ENCODE data around the gene OPRL1. TPM values are rescaled to one million over a fixed set of nuclear protein-coding genes. Genes with fewer than 3 reads are reported as not detected.

Gene OPRL1
- total RNA-seq, 1 experiment from 2014 or later: 0.33 TPM

GRCh38 chr20:64082820-64083377 is 3.0 kb downstream of the OPRL1 start:
- Mint-ChIP-seq H3K4me1 (ENCODE audit: low read depth, unreplicated experiment) (peaks cover 30% of the 10 kb centered on the region), H3K9me3 (ENCODE audit: low read depth, unreplicated experiment) (no peaks in the 10 kb centered on the region), H3K27me3 (ENCODE audit: unreplicated experiment) (peaks cover 79% of the 10 kb centered on the region), H3K36me3 (ENCODE audit: insufficient read depth, unreplicated experiment) (peaks cover 45% of the 10 kb centered on the region), H3K27ac (ENCODE audit: unreplicated experiment) (no peak overlapping the region), H3K4me3 (ENCODE audit: low read depth, unreplicated experiment) (peak overlapping the region; percentile 74)
- BruUV-seq (replicated peaks): no TSS peak
- CTCF ChIA-PET: interaction anchor here (0.6 to 1.9 kb wide), 9 partner anchors 9 to 44 kb away, joined by 3 to 11 read pairs (median 5); partner anchors contain the start of gene TCEA2
- TF ChIP-seq, protein P1, sequence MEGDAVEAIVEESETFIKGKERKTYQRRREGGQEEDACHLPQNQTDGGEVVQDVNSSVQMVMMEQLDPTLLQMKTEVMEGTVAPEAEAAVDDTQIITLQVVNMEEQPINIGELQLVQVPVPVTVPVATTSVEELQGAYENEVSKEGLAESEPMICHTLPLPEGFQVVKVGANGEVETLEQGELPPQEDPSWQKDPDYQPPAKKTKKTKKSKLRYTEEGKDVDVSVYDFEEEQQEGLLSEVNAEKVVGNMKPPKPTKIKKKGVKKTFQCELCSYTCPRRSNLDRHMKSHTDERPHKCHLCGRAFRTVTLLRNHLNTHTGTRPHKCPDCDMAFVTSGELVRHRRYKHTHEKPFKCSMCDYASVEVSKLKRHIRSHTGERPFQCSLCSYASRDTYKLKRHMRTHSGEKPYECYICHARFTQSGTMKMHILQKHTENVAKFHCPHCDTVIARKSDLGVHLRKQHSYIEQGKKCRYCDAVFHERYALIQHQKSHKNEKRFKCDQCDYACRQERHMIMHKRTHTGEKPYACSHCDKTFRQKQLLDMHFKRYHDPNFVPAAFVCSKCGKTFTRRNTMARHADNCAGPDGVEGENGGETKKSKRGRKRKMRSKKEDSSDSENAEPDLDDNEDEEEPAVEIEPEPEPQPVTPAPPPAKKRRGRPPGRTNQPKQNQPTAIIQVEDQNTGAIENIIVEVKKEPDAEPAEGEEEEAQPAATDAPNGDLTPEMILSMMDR (IDR thresholded peaks at IDR 0.05; ENCODE audit: unreplicated experiment): no peak
- no peak for DNase-seq
- intact Hi-C loops (cut with micrococcal nuclease; ENCODE audit: unreplicated experiment): loop anchor here (5.0 kb wide), 1 partner anchor 39 kb away; no protein-coding TSS in a partner anchor

DNA sequence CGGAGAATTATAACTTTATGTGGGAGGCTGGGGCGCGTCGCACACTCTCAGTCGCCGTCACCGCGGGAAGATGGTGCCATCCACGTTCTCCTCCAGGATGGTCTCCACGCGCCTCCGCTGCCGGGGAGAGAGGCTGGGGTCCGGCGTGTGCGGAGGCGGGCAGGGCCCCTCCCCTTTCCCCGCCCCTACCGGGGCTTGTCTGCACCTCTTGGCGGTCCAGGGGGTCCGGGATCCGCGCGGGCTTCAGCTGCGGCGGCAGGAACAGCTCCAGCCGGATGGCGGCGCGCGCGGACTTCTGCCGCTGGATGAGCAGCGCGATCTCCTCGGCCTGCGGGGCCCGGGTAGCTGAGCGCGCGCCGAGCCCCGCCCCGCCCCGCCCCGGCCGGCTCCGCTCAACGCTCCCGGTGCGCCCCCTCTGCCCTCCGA is 3.5 kb downstream of the OPRL1 start:
- H3K4me1 Mint-ChIP-seq (ENCODE audit: low read depth, unreplicated experiment): peaks cover 25% of the 10 kb centered on the region
- TF ChIP-seq, protein P1 (IDR thresholded peaks at IDR 0.05; ENCODE audit: unreplicated experiment): peak; percentile 73
- no peak overlapping the region for H3K27ac Mint-ChIP-seq (ENCODE audit: unreplicated experiment)
- peaks cover 42% of the 10 kb centered on the region for H3K36me3 Mint-ChIP-seq (ENCODE audit: insufficient read depth, unreplicated experiment)
- intact Hi-C loops (cut with micrococcal nuclease; ENCODE audit: unreplicated experiment): loop anchor here (5.0 kb wide), 1 partner anchor 39 kb away; no protein-coding TSS in a partner anchor
- peak overlapping the region; percentile 74 for H3K4me3 Mint-ChIP-seq (ENCODE audit: low read depth, unreplicated experiment)
- peaks cover 84% of the 10 kb centered on the region for H3K27me3 Mint-ChIP-seq (ENCODE audit: unreplicated experiment)
- no peaks in the 10 kb centered on the region for H3K9me3 Mint-ChIP-seq (ENCODE audit: low read depth, unreplicated experiment)
- CTCF ChIA-PET: interaction anchor here (0.7 to 1.9 kb wide), 9 partner anchors 10 to 1638 kb away, joined by 3 to 11 read pairs (median 5); partner anchors contain the start of gene TCEA2
- peak; percentile 90 for DNase-seq
- no TSS peak for BruUV-seq (replicated peaks)

- intact Hi-C loops (cut with micrococcal nuclease; ENCODE audit: unreplicated experiment): loop anchor here (5.0 kb wide), 1 partner anchor 38 kb away; no protein-coding TSS in a partner anchor
- H3K4me3 Mint-ChIP-seq (ENCODE audit: low read depth, unreplicated experiment): peak within 1 kb of the TSS; percentile 74
- TF ChIP-seq, protein P1 (IDR thresholded peaks at IDR 0.05; ENCODE audit: unreplicated experiment): no peak
- H3K4me1 Mint-ChIP-seq (ENCODE audit: low read depth, unreplicated experiment): peaks cover 19% of the 10 kb centered on the region
- H3K27ac Mint-ChIP-seq (ENCODE audit: unreplicated experiment): no peak within 1 kb of the TSS
- H3K9me3 Mint-ChIP-seq (ENCODE audit: low read depth, unreplicated experiment): no peaks in the 10 kb centered on the region
- no TSS peak for BruUV-seq (replicated peaks)
- CTCF ChIA-PET: interaction anchor here (0.5 to 1.9 kb wide), 11 partner anchors 10 to 1638 kb away, joined by 3 to 11 read pairs (median 4); partner anchors contain the start of gene TCEA2
- H3K36me3 Mint-ChIP-seq (ENCODE audit: insufficient read depth, unreplicated experiment): peaks cover 39% of the 10 kb centered on the region
- no peak for DNase-seq
- peaks cover 90% of the 10 kb centered on the region for H3K27me3 Mint-ChIP-seq (ENCODE audit: unreplicated experiment)
Measured at GRCh38 chr20:64083804-64084684, 4.2 kb downstream of the OPRL1 start, which contains the start of gene LKAAEAR1. TSS of gene LKAAEAR1 (minus strand) at chr20:64084398. CDS start at chr20:64084219, 179 bp downstream.

DNA sequence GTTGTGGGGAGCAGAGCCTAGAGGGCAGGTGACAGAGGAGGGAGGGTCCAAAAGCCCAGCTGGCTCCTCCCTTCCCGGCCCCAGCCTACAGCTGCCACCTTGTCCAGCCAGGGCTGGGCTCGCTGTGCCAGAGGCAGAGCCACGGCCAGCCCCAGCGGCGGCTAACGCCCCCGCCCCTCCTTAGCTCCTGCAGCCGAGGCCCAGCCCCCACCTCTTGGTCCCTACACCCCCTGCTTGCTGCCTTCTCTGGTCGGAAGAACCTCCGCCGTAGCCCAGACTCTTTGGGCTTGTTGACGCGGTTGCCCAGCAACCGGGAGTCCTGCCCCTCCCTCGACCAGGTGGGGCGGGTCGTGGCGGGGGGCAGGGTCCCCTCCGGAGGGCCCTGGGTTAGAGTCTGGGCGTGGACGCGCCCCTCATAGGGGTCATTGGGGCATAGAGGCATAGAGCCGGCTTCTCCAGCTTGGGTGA is 4.8 kb downstream of the OPRL1 start:
- TF ChIP-seq, protein P1 (IDR thresholded peaks at IDR 0.05; ENCODE audit: unreplicated experiment): no peak
- intact Hi-C loops (cut with micrococcal nuclease; ENCODE audit: unreplicated experiment): loop anchor here (5.0 kb wide), 1 partner anchor 38 kb away; no protein-coding TSS in a partner anchor

More for the DNA sequence above, 4.8 kb downstream of the OPRL1 start:
- no TSS peak for BruUV-seq (replicated peaks)
- H3K27ac Mint-ChIP-seq (ENCODE audit: unreplicated experiment): no peak overlapping the region
- DNase-seq: no peak
- H3K4me1 Mint-ChIP-seq (ENCODE audit: low read depth, unreplicated experiment): peaks cover 16% of the 10 kb centered on the region
- peaks cover 97% of the 10 kb centered on the region for H3K27me3 Mint-ChIP-seq (ENCODE audit: unreplicated experiment)
- H3K4me3 Mint-ChIP-seq (ENCODE audit: low read depth, unreplicated experiment): peak overlapping the region; percentile 74
- H3K36me3 Mint-ChIP-seq (ENCODE audit: insufficient read depth, unreplicated experiment): peaks cover 36% of the 10 kb centered on the region
- no peaks in the 10 kb centered on the region for H3K9me3 Mint-ChIP-seq (ENCODE audit: low read depth, unreplicated experiment)
- CTCF ChIA-PET: interaction anchor here (0.5 to 1.9 kb wide), 4 partner anchors 22 to 318 kb away, joined by 3 to 7 read pairs (median 4); partner anchors contain the start of gene TCEA2
